ENCODE data around the gene CIB1. TPM values are rescaled to one million over a fixed set of nuclear protein-coding genes. Genes with fewer than 3 reads are reported as not detected.

CIB1 gene
- polyA plus RNA-seq, 2 of the 4 experiments (the other 2 are of a cell fraction) = 84.1 to 120 TPM

GRCh38 chr15:90208356-90208755 is 25.4 kb downstream of the CIB1 start (continued):
- no peak for TF ChIP-seq ELK1 (IDR thresholded peaks at IDR 0.05; ENCODE audit: low read depth, low read length)

DNA sequence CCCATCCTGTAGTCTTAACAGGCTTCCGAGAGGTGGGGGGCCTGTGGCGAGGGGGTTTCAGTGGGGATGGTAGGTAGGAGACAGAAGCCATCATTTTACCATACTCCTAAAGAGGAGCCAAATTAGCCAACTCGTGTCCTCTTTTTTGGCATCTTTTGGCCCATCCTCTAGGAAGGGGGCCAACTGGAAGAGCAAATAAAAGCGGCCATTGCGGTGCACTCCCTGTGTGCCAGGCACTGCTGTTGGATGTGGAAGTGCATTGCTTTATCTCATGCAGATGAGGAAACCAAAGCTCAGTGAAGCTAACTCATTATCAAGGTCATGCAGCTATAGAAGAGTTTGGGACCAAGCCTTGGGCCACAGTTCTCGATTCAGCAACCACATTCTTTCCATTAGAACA is 26.5 kb downstream of the CIB1 start:
- H3K9me3 ChIP-seq = no peaks in the 10 kb centered on the region
- H3K27ac ChIP-seq = no peak overlapping the region
- WGBS (ENCODE audit: missing lambda C conversion rate) = 96% methylated on average over 6 of the region's 6 CpGs
- no peak overlapping the region for H3K4me2 ChIP-seq
- no peak for DNase-seq (ENCODE audit: low read depth in 1 of 2, low spot score in 1 of 2)
- peaks cover 48% of the 10 kb centered on the region for H3K4me1 ChIP-seq
- H3K4me3 ChIP-seq = no peak overlapping the region
- ATAC-seq = no peak
- POLR2A ChIA-PET = no interaction called here
- TF ChIP-seq FOSL2 (IDR thresholded peaks at IDR 0.05) (no peak), FOSL2 (CRISPR knock-in tag; IDR thresholded peaks at IDR 0.05) (no peak), NFE2L2 (conservative IDR thresholded peaks at IDR 0.05; ENCODE audit: low read length) (no peak), NR3C1 (IDR thresholded peaks at IDR 0.05) (no peak), HOXA7 (CRISPR knock-in tag; IDR thresholded peaks at IDR 0.05) (no peak), POLR2AphosphoS2 (conservative IDR thresholded peaks at IDR 0.05; ENCODE audit: low read length) (no peak), JUNB (IDR thresholded peaks at IDR 0.05) (no peak), NPAS2 (CRISPR knock-in tag; IDR thresholded peaks at IDR 0.05; ENCODE audit: borderline replicate concordance) (no peak), BHLHE40 (IDR thresholded peaks at IDR 0.05; ENCODE audit: low read depth, low read length) (no peak), GATA3 (IDR thresholded peaks at IDR 0.05; ENCODE audit: borderline replicate concordance) (no peak), EP300 (IDR thresholded peaks at IDR 0.05) (no peak), ZSCAN20 (CRISPR knock-in tag; IDR thresholded peaks at IDR 0.05) (no peak), EHF (CRISPR knock-in tag; IDR thresholded peaks at IDR 0.05) (no peak)
- no peak for FAIRE-seq
- CTCF ChIA-PET = interaction anchor here (1.7 to 36.4 kb wide), 6 partner anchors 10 to 94 kb away, joined by 3 to 732 read pairs (median 112); partner anchors contain the start of genes CIB1 and GDPGP1

DNA sequence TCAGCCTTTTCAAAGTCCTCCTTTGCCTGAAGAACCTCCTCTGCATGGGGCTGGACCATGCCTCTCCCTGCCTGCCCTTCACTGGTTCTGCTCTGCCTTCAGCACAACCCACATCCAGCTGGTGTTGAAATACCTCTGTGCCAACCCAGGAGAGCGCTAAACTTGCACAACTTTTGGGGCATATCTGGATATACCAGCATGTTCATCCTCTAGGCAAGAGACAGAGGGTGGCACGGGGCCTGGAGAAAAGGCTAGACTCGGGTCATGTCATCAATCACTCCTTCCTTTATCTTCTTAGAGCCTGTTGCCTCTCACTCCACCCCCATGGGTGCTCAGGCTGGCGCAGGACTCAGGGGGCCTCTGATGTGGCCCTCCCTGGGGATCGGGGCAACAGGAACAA is 27.9 kb downstream of the CIB1 start:
- ATAC-seq = no peak
- TF ChIP-seq EHMT2 (IDR thresholded peaks at IDR 0.05; ENCODE audit: low read depth) = no peak
- no peak for TF ChIP-seq NFE2L2 (conservative IDR thresholded peaks at IDR 0.05; ENCODE audit: low read length)
- no peak for TF ChIP-seq RCOR1 (IDR thresholded peaks at IDR 0.05; ENCODE audit: low read depth, low read length)
- TF ChIP-seq CEBPB (IDR thresholded peaks at IDR 0.05) = no peak
- TF ChIP-seq ZNF302 (CRISPR knock-in tag; IDR thresholded peaks at IDR 0.05) = no peak
- TF ChIP-seq E2F6 (IDR thresholded peaks at IDR 0.05; ENCODE audit: borderline replicate concordance, low read depth) = no peak
- TF ChIP-seq, protein P1, sequence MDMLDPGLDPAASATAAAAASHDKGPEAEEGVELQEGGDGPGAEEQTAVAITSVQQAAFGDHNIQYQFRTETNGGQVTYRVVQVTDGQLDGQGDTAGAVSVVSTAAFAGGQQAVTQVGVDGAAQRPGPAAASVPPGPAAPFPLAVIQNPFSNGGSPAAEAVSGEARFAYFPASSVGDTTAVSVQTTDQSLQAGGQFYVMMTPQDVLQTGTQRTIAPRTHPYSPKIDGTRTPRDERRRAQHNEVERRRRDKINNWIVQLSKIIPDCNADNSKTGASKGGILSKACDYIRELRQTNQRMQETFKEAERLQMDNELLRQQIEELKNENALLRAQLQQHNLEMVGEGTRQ (IDR thresholded peaks at IDR 0.05) = no peak
- no peak for TF ChIP-seq TFCP2L1 (CRISPR knock-in tag; IDR thresholded peaks at IDR 0.05)
- TF ChIP-seq PHF8 (IDR thresholded peaks at IDR 0.05; ENCODE audit: borderline replicate concordance, low read depth) = no peak
- no peak for TF ChIP-seq CTCF (IDR thresholded peaks at IDR 0.05)
- TF ChIP-seq ZC3H11A (IDR thresholded peaks at IDR 0.05) = no peak
- TF ChIP-seq HOXA7 (CRISPR knock-in tag; IDR thresholded peaks at IDR 0.05) = no peak
- no peak for TF ChIP-seq HOXB13 (CRISPR knock-in tag; IDR thresholded peaks at IDR 0.05; ENCODE audit: low read depth)
- no peak for TF ChIP-seq SREBF2 (IDR thresholded peaks at IDR 0.05)
- TF ChIP-seq EP300 (IDR thresholded peaks at IDR 0.05) = no peak
- no peak for TF ChIP-seq HDAC2 (IDR thresholded peaks at IDR 0.05)
- TF ChIP-seq BHLHE40 (IDR thresholded peaks at IDR 0.05; ENCODE audit: low read depth, low read length) = no peak
- TF ChIP-seq SMC3 (IDR thresholded peaks at IDR 0.05) = no peak
- TF ChIP-seq KDM1A (IDR thresholded peaks at IDR 0.05; ENCODE audit: low read depth) = no peak

More for the DNA sequence above, 27.9 kb downstream of the CIB1 start:
- ChIA-PET CTCF (interaction anchor here (0.9 to 36.4 kb wide), 6 partner anchors 11 to 96 kb away, joined by 3 to 732 read pairs (median 112); partner anchors contain the start of genes CIB1 and GDPGP1), POLR2A (no interaction called here)
- H3K4me1 ChIP-seq = peaks cover 35% of the 10 kb centered on the region
- no peak overlapping the region for H3K4me2 ChIP-seq
- no peak for DNase-seq (ENCODE audit: low read depth in 1 of 2, low spot score in 1 of 2)
- no peaks in the 10 kb centered on the region for H3K9me3 ChIP-seq
- H3K27ac ChIP-seq = no peak overlapping the region; a peak in 1 of 6 replicates
- no peak for FAIRE-seq
- WGBS (ENCODE audit: missing lambda C conversion rate) = 92% methylated on average over 5 of the region's 5 CpGs
- no peak overlapping the region for H3K4me3 ChIP-seq

Data from A549 (cell line).